Stimulated activated CD8-positive, alpha-beta memory T cell treated with anti-CD3 and anti-CD28 coated beads, Interleukin-12 subunit alpha, Interleukin-12 subunit beta, amount 100 ng/mL, for 1 hour (primary cell): ENCODE measurements around the gene TIRAP.
"Not testable (repeated sequence)": the region's sequence is repeated elsewhere in the genome, so short reads cannot be mapped to it uniquely, and the experiment has no call there.

Experiments
- DNase-seq: peaks from one replicate; pipeline ENCODE4 v3.0.0-alpha.2; 2020; ENCODE audit warnings: low read depth

The TIRAP gene

DNA sequence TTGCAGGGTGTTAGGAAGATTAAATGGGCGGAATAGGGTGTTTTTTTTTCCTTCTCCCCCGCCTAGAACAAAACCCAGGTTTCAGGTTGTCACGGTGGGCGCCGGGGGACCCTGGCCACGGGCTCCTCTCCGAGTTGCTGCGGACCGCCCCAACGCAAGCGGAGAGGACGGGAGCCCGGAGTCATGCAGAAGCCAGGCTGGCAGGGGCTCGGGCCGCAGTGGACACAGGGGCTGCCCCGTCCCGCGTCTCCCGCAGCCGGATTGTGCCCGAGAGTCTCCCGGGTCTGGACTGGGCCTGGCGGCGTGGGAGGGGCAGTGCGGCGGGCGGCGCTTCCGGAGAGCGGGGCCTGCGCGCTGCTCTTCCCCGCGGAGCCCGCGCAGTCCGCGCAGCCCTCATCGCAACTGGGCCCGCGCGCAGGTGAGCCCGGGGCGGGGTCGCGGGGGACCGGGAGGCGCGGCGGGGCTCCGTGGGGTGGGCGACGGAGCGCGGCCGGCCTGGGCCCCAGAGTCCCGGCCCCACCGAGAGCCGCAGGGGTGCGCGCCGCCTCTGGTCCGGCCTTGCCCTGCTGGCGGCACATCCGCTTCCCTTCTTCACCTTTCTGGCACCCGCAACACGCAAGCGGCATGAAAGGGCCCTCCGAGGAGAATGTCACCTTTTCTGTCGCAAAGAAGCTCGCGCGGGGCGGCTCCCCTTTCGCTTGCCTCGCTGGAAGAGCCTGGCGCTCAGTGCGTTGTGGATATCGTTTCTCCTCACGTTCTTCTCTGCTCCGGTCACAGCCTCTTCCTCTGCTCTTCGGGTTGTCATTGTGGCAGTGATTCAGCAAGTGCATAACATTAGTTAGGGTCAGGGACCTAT lies at the start of gene TIRAP:
Gene TIRAP (plus strand): TSS at position 358 of the 856 bp plus-strand sequence. CDS start 7,802 bp downstream, outside the sequence.
- DNase-seq = peak; percentile 39

DNA sequence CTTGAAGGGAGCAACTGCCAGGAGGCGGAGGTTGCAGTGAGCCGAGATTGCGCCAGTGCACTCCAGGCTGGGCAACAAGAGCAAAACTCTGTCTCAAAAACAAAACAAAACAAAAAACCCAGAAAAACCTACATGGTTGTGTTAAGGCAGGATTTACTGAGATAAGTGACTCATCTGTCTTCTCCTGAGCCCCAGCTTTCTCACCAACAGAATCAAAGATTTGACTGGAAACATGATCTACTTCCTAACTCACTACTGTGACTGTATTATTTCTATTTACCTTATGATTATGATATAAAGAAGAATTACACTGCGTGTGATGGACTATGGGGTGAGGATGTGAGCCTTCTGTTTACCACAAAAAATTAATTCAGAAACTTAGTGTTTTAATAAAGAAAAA lies 49.5 kb upstream of the TIRAP start:
- DNase-seq = no peak

DNA sequence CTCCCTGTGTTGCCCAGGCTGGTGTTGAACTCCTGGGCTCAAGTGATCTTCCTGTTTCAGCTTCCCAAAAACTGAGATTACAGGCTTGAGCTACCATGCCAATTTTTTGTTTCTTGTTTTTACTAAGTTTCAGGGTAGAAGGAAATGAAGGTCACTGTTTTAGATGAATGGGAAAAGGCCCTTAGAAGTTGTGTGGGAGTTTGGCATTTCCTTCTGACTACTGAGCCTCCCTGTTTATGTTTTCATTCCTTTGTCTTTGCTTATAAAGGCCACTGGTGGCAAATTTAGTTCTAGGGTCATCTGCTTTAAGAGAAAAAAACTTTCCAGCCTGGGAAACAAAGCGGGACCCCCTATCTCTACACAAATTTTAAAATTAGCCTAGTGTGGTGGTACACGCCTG lies 36.3 kb upstream of the TIRAP start:
- no peak for DNase-seq

- DNase-seq = no peak
Measured at GRCh38 chr11:126253265-126253664, 29.6 kb upstream of the TIRAP start.

DNA sequence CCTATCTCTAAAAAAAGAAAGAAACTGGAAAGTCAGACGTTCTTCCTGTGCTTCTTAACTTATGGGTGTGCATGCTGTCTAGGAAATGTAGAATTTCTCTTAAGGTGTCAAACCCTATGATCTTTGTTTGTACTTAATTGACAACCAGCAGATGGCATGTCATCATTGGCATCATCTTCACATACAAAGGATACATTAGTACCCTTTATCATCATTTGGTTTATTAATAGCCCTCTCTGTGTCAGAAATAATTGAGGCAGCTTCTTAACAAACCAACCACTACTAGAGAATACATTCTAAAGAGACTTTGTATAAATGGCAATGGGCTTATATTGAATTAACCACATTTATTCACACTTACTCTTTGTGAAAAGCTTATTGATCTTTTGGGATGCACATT lies 28.1 kb upstream of the TIRAP start:
- no peak for DNase-seq

GRCh38 chr11:126255507-126255906 lies 27.4 kb upstream of the TIRAP start:
- DNase-seq = not testable (repeated sequence)

GRCh38 chr11:126256216-126256615 lies 26.7 kb upstream of the TIRAP start:
- DNase-seq = no peak

GRCh38 chr11:126257144-126257543 lies 25.7 kb upstream of the TIRAP start:
- DNase-seq = no peak

GRCh38 chr11:126257764-126258163 lies 25.1 kb upstream of the TIRAP start:
- no peak for DNase-seq

DNA sequence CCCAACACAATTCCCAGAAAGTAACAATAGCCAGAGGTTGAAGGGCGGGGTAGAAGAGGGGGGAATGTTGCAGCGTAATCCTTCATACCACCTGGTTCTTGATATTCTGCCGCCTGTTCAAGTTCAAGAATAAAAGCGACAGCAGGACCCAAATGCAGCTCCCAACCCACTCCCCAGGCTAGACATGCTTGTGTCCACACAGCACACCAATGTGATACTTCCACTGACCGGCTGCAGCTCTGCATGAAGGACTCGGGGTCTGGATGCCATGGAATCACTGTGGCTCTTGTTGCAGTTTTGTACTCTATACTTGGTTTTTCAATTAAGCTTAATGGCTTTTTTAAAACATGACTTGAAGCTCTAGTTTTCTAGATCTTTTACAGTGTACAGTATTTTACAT lies 20.7 kb upstream of the TIRAP start:
- no peak for DNase-seq

GRCh38 chr11:126263489-126263888 lies 19.4 kb upstream of the TIRAP start:
- no peak for DNase-seq

GRCh38 chr11:126265811-126266210 lies 17.1 kb upstream of the TIRAP start:
- no peak for DNase-seq

DNA sequence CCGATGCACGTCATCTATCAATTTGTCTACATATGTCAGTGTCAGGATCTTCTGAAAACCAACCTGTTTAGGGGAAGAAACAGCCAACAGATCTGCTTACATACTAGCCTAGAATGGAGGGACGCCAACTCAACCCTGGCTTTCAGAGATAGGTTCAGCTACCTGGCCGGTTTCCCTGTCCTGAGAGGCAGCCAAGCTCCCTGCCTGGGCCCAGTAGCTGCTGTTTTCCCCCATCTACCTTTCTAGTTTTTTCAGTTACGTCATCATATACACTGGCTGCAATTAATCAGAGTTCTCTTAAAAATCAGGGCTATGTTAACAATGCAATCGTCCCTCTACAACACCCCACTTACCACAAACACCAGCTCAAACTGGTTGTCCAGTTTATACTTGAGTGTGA lies 15.2 kb upstream of the TIRAP start:
- no peak for DNase-seq

DNA sequence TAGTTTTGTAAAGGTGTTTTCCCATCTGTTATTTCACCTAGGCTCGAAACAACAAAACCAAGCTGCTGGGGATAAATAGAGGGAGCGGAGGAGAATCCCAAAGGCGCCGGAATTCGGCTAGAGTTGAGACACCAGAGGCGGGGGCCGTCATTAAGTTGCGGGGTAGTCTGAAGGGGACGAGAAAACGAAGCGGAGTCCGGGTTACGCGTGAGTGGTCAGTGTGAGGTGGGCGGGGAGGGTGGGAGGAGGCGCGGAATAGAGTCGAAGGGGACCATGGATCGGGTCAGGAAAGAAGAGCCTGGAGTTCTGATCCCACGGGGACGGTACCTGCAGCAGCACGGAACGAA lies 14.6 kb upstream of the TIRAP start:
- no peak for DNase-seq

GRCh38 chr11:126268708-126269579 lies 13.9 kb upstream of the TIRAP start, which contains the start of the genes FOXRED1 and SRPRA:
Gene FOXRED1, plus strand, starts transcription at chr11:126269154. Its CDS starts 53 bp downstream, at chr11:126269207.
Gene SRPRA, minus strand, starts transcription at chr11:126268895. Its CDS starts 91 bp downstream, at chr11:126268804.
- DNase-seq = peak; percentile 99

GRCh38 chr11:126277322-126277721 lies 5.6 kb upstream of the TIRAP start:
- no peak for DNase-seq

- no peak for DNase-seq
Measured at GRCh38 chr11:126277780-126278179, 5.1 kb upstream of the TIRAP start.

DNA sequence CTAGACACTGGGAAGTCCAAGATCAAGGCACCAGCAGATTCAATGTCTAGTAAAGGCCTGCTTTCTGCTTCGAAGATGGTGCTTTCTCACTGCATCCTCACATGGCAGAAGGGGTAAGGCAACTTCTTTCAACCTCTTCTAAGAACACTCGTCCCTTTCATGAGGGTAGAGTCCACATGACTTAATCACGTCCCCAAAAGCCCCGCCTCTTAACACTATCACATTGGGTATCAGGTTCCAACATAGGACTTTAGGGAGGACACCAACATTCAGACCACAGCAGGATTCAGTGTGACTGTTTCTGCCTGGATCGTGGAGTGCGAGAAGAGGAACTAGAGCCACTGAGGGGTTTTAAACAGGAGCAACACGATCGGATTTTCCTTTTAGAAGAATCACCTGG lies 3.7 kb upstream of the TIRAP start:
- DNase-seq = no peak

DNA sequence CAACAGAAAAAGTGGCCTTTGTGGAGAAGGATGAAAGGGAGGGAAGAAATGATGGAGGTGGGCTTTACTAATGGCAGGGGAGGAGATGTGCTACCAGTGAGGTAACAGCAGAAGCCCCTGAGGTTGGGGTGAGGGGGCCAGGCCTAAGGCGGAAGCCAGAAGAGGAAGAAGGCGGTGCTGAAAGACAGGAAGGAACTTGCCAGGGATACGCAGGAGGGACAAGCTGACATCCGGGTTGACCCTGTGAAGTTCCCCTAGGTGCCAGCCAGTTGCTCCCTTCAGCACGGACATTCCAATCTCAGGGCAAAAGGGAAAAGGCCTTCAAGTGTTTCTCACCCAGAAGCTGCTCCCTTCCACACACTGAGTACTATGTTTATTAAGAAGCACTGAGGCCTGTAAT lies 2.3 kb upstream of the TIRAP start:
- no peak for DNase-seq

DNA sequence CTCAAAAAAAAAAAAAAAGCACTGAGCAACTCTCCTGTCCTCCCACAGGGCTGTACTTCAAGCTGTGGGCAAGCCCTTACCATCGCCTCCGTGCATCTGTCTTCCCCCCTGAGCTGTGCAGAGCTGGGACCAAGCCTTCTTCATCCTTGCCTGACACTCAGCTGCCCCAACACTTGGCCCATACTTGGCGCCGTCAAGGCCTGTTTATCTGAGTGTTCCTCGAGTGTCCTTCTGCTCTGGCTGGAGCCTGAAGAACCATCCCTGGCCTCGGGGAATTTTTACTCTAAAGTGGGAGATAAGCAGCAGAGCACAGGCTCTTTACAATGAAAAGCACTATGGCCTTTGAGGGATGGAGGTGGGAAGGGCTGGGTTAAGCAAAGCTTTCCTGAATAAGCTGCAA lies 1.6 kb upstream of the TIRAP start:
- DNase-seq = no peak

- no peak for DNase-seq
Measured at GRCh38 chr11:126281666-126282175, 1.2 kb upstream of the TIRAP start.

DNA sequence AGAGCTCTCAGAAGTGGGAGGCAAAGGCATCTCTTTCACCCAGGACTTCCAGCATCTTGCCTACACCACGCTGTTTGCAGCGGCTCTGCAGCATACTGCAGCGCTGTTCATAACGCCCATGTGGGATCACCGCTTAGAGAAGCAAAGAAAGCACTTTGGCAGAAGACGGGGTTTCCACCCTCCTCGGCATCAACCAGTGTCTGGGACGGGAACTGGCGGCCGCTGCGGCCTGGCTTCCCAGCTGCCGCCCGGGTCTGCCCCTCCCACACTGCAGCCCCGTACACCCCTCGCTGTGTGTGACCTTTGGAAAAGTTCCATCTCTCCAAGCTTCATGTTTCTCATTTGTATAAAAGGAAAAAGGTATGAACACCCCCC lies 545 bp upstream of the TIRAP start:
- no peak for DNase-seq

DNA sequence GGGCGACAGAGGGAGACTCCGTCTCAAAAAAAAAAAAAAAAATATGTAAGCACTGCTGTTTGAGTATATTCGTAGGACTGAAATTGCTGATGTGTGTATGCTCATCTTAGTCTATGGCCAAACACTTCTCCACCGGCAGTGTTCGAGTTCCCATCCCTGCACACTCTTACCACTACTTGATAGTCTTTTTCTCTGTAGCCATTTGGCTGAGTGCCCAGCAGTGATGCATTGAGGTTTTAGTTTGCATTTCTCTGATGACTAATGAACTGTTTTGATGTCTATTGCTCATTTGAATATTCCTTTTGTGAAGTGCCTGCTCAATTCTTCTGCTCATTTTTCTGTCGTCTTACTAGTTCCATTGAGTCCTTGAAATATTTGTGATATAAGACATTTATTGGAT lies 1.9 kb downstream of the TIRAP start:
- peak; percentile 83 for DNase-seq
